SH-SY5Y (cell line): ENCODE results near the gene NTRK2.

Experiments used
- GATA2 ChIP-seq: IDR thresholded peaks from 2 replicates; pipeline ENCODE4 v1.6.1; 2011; ENCODE audit warnings: mild to moderate bottlenecking, low read depth, low read length
- GATA3 ChIP-seq: IDR thresholded peaks from 2 replicates; pipeline ENCODE4 v1.6.1; 2011; ENCODE audit warnings: low read depth, mild to moderate bottlenecking, low read length, moderate library complexity

- no peak for TF ChIP-seq GATA2
- no peak for TF ChIP-seq GATA3
Measured at GRCh38 chr9:84821431-84821830, 151.9 kb downstream of the NTRK2 start.
